ENCODE measurements around the gene DDX3X.

DNA sequence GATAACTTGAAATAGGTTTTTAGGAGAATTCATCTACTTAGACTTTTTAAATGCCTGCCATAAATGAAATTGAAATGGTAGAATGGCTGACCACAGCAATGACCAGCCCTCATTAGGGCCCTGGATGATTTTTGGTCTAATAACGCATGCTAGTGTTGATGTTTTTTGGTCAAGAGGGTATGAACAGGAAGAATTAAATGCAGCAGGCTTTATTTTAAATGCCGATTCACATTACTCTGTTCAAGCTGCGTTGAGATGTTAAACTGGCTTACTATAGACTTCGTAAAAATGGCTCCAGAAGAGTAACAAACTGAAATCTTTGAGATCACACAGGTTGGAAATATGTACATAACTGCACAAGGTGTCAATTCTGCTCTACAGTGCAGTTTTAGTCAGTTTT is 14.6 kb downstream of the DDX3X start:
- no peak for TF ChIP-seq TEAD4 (IDR thresholded peaks at IDR 0.05)
- TF ChIP-seq EP300 (IDR thresholded peaks at IDR 0.05; ENCODE audit: borderline replicate concordance) = no peak
- TF ChIP-seq, protein P1, sequence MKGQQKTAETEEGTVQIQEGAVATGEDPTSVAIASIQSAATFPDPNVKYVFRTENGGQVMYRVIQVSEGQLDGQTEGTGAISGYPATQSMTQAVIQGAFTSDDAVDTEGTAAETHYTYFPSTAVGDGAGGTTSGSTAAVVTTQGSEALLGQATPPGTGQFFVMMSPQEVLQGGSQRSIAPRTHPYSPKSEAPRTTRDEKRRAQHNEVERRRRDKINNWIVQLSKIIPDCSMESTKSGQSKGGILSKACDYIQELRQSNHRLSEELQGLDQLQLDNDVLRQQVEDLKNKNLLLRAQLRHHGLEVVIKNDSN (IDR thresholded peaks at IDR 0.05) = no peak
- TF ChIP-seq TCF12 (IDR thresholded peaks at IDR 0.05; ENCODE audit: low read depth) = no peak
- TF ChIP-seq RAD21 (IDR thresholded peaks at IDR 0.05; ENCODE audit: low read depth) = no peak
- TF ChIP-seq, protein P2, sequence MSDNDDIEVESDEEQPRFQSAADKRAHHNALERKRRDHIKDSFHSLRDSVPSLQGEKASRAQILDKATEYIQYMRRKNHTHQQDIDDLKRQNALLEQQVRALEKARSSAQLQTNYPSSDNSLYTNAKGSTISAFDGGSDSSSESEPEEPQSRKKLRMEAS (IDR thresholded peaks at IDR 0.05) = no peak
- no peak for TF ChIP-seq CREB1 (IDR thresholded peaks at IDR 0.05; ENCODE audit: low read depth)
- TF ChIP-seq, protein P3, sequence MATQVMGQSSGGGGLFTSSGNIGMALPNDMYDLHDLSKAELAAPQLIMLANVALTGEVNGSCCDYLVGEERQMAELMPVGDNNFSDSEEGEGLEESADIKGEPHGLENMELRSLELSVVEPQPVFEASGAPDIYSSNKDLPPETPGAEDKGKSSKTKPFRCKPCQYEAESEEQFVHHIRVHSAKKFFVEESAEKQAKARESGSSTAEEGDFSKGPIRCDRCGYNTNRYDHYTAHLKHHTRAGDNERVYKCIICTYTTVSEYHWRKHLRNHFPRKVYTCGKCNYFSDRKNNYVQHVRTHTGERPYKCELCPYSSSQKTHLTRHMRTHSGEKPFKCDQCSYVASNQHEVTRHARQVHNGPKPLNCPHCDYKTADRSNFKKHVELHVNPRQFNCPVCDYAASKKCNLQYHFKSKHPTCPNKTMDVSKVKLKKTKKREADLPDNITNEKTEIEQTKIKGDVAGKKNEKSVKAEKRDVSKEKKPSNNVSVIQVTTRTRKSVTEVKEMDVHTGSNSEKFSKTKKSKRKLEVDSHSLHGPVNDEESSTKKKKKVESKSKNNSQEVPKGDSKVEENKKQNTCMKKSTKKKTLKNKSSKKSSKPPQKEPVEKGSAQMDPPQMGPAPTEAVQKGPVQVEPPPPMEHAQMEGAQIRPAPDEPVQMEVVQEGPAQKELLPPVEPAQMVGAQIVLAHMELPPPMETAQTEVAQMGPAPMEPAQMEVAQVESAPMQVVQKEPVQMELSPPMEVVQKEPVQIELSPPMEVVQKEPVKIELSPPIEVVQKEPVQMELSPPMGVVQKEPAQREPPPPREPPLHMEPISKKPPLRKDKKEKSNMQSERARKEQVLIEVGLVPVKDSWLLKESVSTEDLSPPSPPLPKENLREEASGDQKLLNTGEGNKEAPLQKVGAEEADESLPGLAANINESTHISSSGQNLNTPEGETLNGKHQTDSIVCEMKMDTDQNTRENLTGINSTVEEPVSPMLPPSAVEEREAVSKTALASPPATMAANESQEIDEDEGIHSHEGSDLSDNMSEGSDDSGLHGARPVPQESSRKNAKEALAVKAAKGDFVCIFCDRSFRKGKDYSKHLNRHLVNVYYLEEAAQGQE (IDR thresholded peaks at IDR 0.05; ENCODE audit: low read depth) = no peak
- no peak for TF ChIP-seq EGR1 (IDR thresholded peaks at IDR 0.05)
- TF ChIP-seq CEBPB (IDR thresholded peaks at IDR 0.05) = no peak
- TF ChIP-seq ZBTB7A (IDR thresholded peaks at IDR 0.05; ENCODE audit: low read depth) = no peak
- TF ChIP-seq YY1 (IDR thresholded peaks at IDR 0.05; ENCODE audit: low read depth) = no peak
- no peak for TF ChIP-seq NFIC (IDR thresholded peaks at IDR 0.05)

Data from Ishikawa (cell line).